Psoas muscle (tissue), 8 donors: Measurements from ENCODE around the gene NEURL3. TPM values are rescaled to one million over a fixed set of nuclear protein-coding genes. Genes with fewer than 3 reads are reported as not detected.

ENCODE experiments used
- ATAC-seq, 4 donors: fragments of 200-7000 bp; cut with Tn5 transposase; one replicate each; pipeline ENCODE4 v1.9.1; 2020; ENCODE audit warnings: moderate library complexity in 3 of 4, mild to moderate bottlenecking in 2 of 4
- DNase-seq, 2 donors: peaks; one replicate each; pipeline ENCODE4 v3.0.0-alpha.2; 2020
- H3K27ac ChIP-seq: fragments of 200-600 bp; one replicate; pipeline ENCODE4 v1.8.0; 2022
- H3K27me3 ChIP-seq, 3 donors: fragments of 200-600 bp in 1 of 3; one replicate each; pipeline versions ENCODE4 v1.6.1 to v1.8.0; 2013 to 2022; ENCODE audit warnings: low read length in 2 of 3, mild to moderate bottlenecking in 2 of 3, moderate library complexity in 1 of 3; ENCODE audit not compliant: insufficient read depth in 3 of 3
- H3K36me3 ChIP-seq, 2 donors: fragments of 200-600 bp in 1 of 2; one replicate each; pipeline versions ENCODE4 v1.6.1 to v1.8.0; 2013 to 2022; ENCODE audit warnings: low read depth in 1 of 2, mild to moderate bottlenecking in 1 of 2, moderate library complexity in 1 of 2; ENCODE audit not compliant: insufficient read depth in 1 of 2
- H3K4me1 ChIP-seq: fragments of 200-600 bp; one replicate; pipeline ENCODE4 v1.8.0; 2022
- H3K4me3 ChIP-seq: fragments of 200-600 bp; one replicate; pipeline ENCODE4 v1.8.0; 2022; ENCODE audit warnings: mild to moderate bottlenecking
- H3K9me3 ChIP-seq: fragments of 200-600 bp; one replicate; pipeline ENCODE4 v1.8.0; 2022
- CTCF ChIP-seq: fragments of 200-600 bp; IDR thresholded peaks from one replicate; pipeline ENCODE4 v1.8.0; 2022; ENCODE audit warnings: antibody characterized with exemption
- WGBS, 3 donors: extraction: QIAGEN DNeasy Blood & Tissue Kit; methylation state at CpG; one replicate each; pipeline versions ENCODE4 v1.1.6 to v1.1.7; 2013; 5-methylcytosine and 5-hydroxymethylcytosine counted together
- intact Hi-C, 2 donors: fragments of 100-400 bp; cut with DNase I; formaldehyde crosslinking; loops; one replicate each; pipeline versions ENCODE4 v1.11.0 to v1.14.2; 2022
- polyA plus RNA-seq, 3 donors: library from polyadenylated mRNA; stranded (reverse); fragments of 200-250 nt; gene quantifications; one replicate each; pipeline ENCODE4 v1.2.3, GENCODE V29; 2013
- total RNA-seq, 4 donors: library from RNA; stranded (reverse); fragmentation: NEBNext Ultra II Directional in 2 of 4; extraction: Animal tissue kit (Norgen Biotek cat#: 25700) in 2 of 4; gene quantifications; one replicate each; pipeline versions ENCODE4 v1.2.1 to v1.2.4, GENCODE V29; 2021 to 2023
- donor health status: healthy with polysubstance abuse.
- donor health status: DM: no; HTN: no; CAD: no; lungs with moderate emphysema.
- donor health status: Bipolar disorder and iron deficiency.
- donor health status: healthy.
- donor health status: DM: yes; HTN: yes; CAD: no.
- donor health status: DM: no; HTN: no; CAD: no.
- donor health status: DM: no; HTN: no; CAD: no.
- donor health status: DM: yes; HTN: yes; CAD: no.

The NEURL3 gene
- total and polyA plus RNA-seq, 7 donors: 0.09 to 0.59 (median 0.09) TPM; not detected in 4

DNA sequence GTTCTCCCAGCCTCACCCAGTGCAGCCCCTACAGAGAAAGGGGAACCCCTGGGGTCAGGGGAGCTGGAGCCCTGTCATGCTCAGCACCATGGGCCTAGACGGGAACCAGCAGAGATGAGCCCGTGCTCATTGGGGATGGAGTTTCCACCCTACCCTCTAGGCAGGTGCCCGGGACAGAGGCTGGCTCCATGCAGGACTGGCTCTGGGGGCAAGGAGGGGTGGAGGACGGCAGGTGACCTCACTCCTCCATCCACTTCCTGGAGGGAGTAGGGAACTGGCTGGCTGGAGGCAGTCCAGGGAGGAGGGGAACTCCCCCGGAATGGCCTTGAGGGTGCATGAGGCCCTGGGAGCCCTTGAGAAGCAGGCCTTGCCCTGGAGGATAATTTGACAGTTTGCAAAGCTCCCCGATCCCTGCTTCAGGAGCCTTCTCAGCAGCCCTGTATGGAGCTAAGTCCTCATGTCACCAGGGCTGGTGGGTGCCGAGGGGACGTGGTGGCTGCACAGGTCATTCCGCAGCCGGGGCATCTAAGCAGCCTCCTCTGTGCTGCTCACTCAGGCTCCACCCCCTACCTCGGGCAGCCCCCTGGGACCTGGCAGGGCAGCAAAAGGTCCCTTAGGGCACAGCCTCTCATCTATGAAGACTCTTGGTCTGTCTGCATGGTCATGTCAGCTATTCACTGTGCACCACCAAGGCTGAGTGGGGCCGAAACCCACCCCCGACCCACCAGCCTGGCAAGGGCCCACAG lies 2.1 kb downstream of the NEURL3 start:
- 73 to 81% (median 80%) methylated on average over 13 of the region's 13 CpGs for WGBS, 3 donors
- Histone ChIP-seq H3K36me3 (no peaks in the 10 kb centered on the region), H3K4me1 (peaks cover 16% of the 10 kb centered on the region), H3K27me3 (peaks cover 0 to 29% (median 7%) of the 10 kb centered on the region in 3 donors), H3K9me3 (no peaks in the 10 kb centered on the region), H3K4me3 (no peak overlapping the region), H3K27ac (no peak overlapping the region)
- TF ChIP-seq CTCF: no peak
- peak in 1 of 2 donors; percentile 29 for DNase-seq
- no peak for ATAC-seq
- intact Hi-C loops: loop anchor here in 1 of 2 donors (10.0 kb wide), 1 partner anchor 508 kb away; the partner anchor contains the start of gene ANKRD36C

- peaks cover 11% of the 10 kb centered on the region for H3K4me1 ChIP-seq
- no peaks in the 10 kb centered on the region for H3K9me3 ChIP-seq
- DNase-seq (peak in 1 of 2 donors; percentile 35), ATAC-seq (no peak)
- intact Hi-C loops: loop anchor here in 1 of 2 donors (10.0 kb wide), 1 partner anchor 507 kb away; the partner anchor contains the start of gene ANKRD36C
- H3K27me3 ChIP-seq: peaks cover 0 to 29% (median 7%) of the 10 kb centered on the region in 3 donors
- 81 to 87% (median 87%) methylated on average over 16 of the region's 16 CpGs for WGBS, 3 donors
- no peaks in the 10 kb centered on the region for H3K36me3 ChIP-seq
- H3K4me3 ChIP-seq: no peak overlapping the region
- no peak overlapping the region for H3K27ac ChIP-seq
- no peak for TF ChIP-seq CTCF
Observed at GRCh38 chr2:96501886-96502810, 3.0 kb downstream of the NEURL3 start.

- no peaks in the 10 kb centered on the region for H3K9me3 ChIP-seq
- DNase-seq (peak in 1 of 2 donors; percentile 28), ATAC-seq (no peak)
- TF ChIP-seq CTCF: no peak
- intact Hi-C loops: loop anchor here in 1 of 2 donors (10.0 kb wide), 1 partner anchor 507 kb away; the partner anchor contains the start of gene ANKRD36C
- peaks cover 0 to 29% (median 7%) of the 10 kb centered on the region in 3 donors for H3K27me3 ChIP-seq
- no peak overlapping the region for H3K27ac ChIP-seq
- H3K4me3 ChIP-seq: no peak overlapping the region
- H3K36me3 ChIP-seq: no peaks in the 10 kb centered on the region
- WGBS, 3 donors: 49 to 67% (median 65%) methylated on average over 2 of the region's 2 CpGs
- peaks cover 11% of the 10 kb centered on the region for H3K4me1 ChIP-seq
Observed at GRCh38 chr2:96501471-96501874, 3.7 kb downstream of the NEURL3 start.

DNA sequence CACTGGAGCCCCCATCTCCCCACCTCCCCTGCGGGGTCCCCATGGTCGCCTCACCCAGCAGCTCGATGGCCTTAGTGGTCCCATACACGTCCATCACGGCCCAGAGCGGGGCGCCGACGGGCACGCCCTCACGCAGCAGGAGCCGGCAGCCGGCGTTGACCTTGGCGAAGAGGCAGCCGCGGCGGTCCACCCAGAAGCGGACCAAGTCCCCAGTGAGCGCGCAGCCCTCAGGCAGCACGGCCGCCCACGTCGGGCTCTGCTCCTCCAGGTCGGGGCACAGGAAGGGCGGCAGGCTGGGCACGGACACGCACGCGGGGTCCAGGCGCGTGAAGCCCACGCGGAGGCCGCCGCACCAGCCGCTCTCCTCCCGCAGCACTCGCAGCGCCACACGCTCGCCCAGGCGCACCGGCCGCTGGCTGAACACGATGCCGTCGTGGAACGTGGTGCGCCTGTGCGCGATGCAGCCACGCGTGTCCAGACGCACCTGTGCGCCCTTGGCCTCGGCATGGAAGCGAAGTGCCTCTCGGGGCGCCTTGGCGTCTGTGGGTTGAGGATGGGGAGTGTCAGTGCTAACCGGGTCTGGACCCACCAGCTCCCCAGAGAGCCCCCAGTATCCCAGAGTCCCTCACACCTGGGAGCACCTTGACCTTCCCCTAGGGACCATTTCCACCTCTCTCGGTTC lies 4.6 kb downstream of the NEURL3 start:
- intact Hi-C loops: loop anchor here in 1 of 2 donors (10.0 kb wide), 1 partner anchor 506 kb away; the partner anchor contains the start of gene ANKRD36C
- Histone ChIP-seq H3K9me3 (no peaks in the 10 kb centered on the region), H3K4me3 (no peak overlapping the region), H3K27me3 (peaks cover 0 to 29% (median 7%) of the 10 kb centered on the region in 3 donors), H3K27ac (no peak overlapping the region), H3K36me3 (no peaks in the 10 kb centered on the region), H3K4me1 (peaks cover 7% of the 10 kb centered on the region)
- no peak for TF ChIP-seq CTCF
- WGBS, 3 donors: 29 to 32% (median 30%) methylated on average over 39 to 64 of the region's 64 CpGs
- ATAC-seq (no peak), DNase-seq (peak in 1 of 2 donors; percentile 50)
